Large intestine (tissue), 3 donors: Measurements from ENCODE around the gene PBX1. TPM values are rescaled to one million over a fixed set of nuclear protein-coding genes. Genes with fewer than 3 reads are reported as not detected.
A peak's percentile ranks its signal among the peaks of the same experiment; 100 is the strongest.

Experiments
- DNase-seq, 2 donors: peaks; one replicate each; pipeline versions ENCODE4 v3.0.0 to v3.0.0-alpha.2; 2013
- H3K27ac ChIP-seq: one replicate; pipeline ENCODE4 v1.5.1; 2013; ENCODE audit warnings: low read length
- H3K27me3 ChIP-seq: 2 replicates; pipeline ENCODE4 v1.6.1; 2013; ENCODE audit warnings: low read length; ENCODE audit not compliant: control insufficient read depth, insufficient read depth
- H3K36me3 ChIP-seq: 2 replicates; pipeline ENCODE4 v1.6.1; 2013; ENCODE audit warnings: low read length; ENCODE audit not compliant: control insufficient read depth, insufficient read depth
- H3K4me1 ChIP-seq: one replicate; pipeline ENCODE4 v1.6.1; 2013; ENCODE audit warnings: low read length; ENCODE audit not compliant: control insufficient read depth, insufficient read depth
- H3K4me3 ChIP-seq: one replicate; pipeline ENCODE4 v1.5.1; 2013; ENCODE audit warnings: low read length
- H3K9me3 ChIP-seq: one replicate; pipeline ENCODE4 v1.6.1; 2013; ENCODE audit warnings: mild to moderate bottlenecking, low read depth, low read length, moderate library complexity; ENCODE audit not compliant: control insufficient read depth
- WGBS: methylation state at CpG from one replicate; pipeline ENCODE4 v1.1.5; 2013; ENCODE audit warnings: low lambda C conversion rate; ENCODE audit not compliant: insufficient coverage; 5-methylcytosine and 5-hydroxymethylcytosine counted together
- polyA plus RNA-seq: library from polyadenylated mRNA; unstranded; fragments of 120-200 nt; gene quantifications from one replicate; pipeline ENCODE4 v1.2.1, GENCODE V29; 2013

PBX1 gene
- polyA plus RNA-seq, 1 donor = 60.8 TPM

GRCh38 chr1:164576291-164577271 is 17.6 kb downstream of the PBX1 start:
- peaks cover 8% of the 10 kb centered on the region for H3K4me1 ChIP-seq

GRCh38 chr1:164577291-164577690 is 18.3 kb downstream of the PBX1 start:
- peaks cover 8% of the 10 kb centered on the region for H3K4me1 ChIP-seq
- no peak overlapping the region for H3K4me3 ChIP-seq
- peak overlapping the region; percentile 60 for H3K27ac ChIP-seq
- DNase-seq = no peak
- no peaks in the 10 kb centered on the region for H3K27me3 ChIP-seq
- peaks cover 29% of the 10 kb centered on the region for H3K36me3 ChIP-seq
- WGBS = no CpG with 5 or more reads among the region's 3 CpGs
- peaks cover 3% of the 10 kb centered on the region for H3K9me3 ChIP-seq

More at GRCh38 chr1:164576291-164577271, 17.6 kb downstream of the PBX1 start:
- no peak overlapping the region for H3K4me3 ChIP-seq
- WGBS = 82% methylated on average over 3 of the region's 66 CpGs
- H3K27me3 ChIP-seq = no peaks in the 10 kb centered on the region
- peak in 1 of 2 donors; percentile 16 for DNase-seq
- peaks cover 3% of the 10 kb centered on the region for H3K9me3 ChIP-seq
- peaks cover 29% of the 10 kb centered on the region for H3K36me3 ChIP-seq
- H3K27ac ChIP-seq = peak overlapping the region; percentile 60

GRCh38 chr1:164578479-164579200 is 19.7 kb downstream of the PBX1 start:
- Histone ChIP-seq H3K27ac (no peak overlapping the region), H3K4me3 (no peak overlapping the region), H3K9me3 (peaks cover 3% of the 10 kb centered on the region), H3K27me3 (no peaks in the 10 kb centered on the region), H3K36me3 (peaks cover 31% of the 10 kb centered on the region), H3K4me1 (peaks cover 8% of the 10 kb centered on the region)
- no CpG with 5 or more reads among the region's 4 CpGs for WGBS
- DNase-seq = peak in 1 of 2 donors; percentile 59

GRCh38 chr1:164579381-164579780 is 20.4 kb downstream of the PBX1 start:
- peaks cover 8% of the 10 kb centered on the region for H3K4me1 ChIP-seq
- no peak overlapping the region for H3K27ac ChIP-seq
- DNase-seq = no peak
- no peak overlapping the region for H3K4me3 ChIP-seq
- H3K27me3 ChIP-seq = no peaks in the 10 kb centered on the region
- H3K9me3 ChIP-seq = peaks cover 3% of the 10 kb centered on the region
- WGBS = 100% methylated on average over 1 of the region's 4 CpGs
- H3K36me3 ChIP-seq = peaks cover 29% of the 10 kb centered on the region

- DNase-seq = no peak
- H3K27me3 ChIP-seq = no peaks in the 10 kb centered on the region
- no peak overlapping the region for H3K4me3 ChIP-seq
- peaks cover 36% of the 10 kb centered on the region for H3K36me3 ChIP-seq
- WGBS = 33% methylated on average over 1 of the region's 1 CpG
- no peaks in the 10 kb centered on the region for H3K9me3 ChIP-seq
- H3K4me1 ChIP-seq = peaks cover 8% of the 10 kb centered on the region
- H3K27ac ChIP-seq = no peak overlapping the region
Measured at GRCh38 chr1:164581762-164582161, 22.8 kb downstream of the PBX1 start.

- no peak for DNase-seq
- H3K36me3 ChIP-seq = peaks cover 34% of the 10 kb centered on the region
Measured at GRCh38 chr1:164583196-164583595, 24.2 kb downstream of the PBX1 start.

GRCh38 chr1:164583835-164584539 is 25.0 kb downstream of the PBX1 start:
- H3K27ac ChIP-seq = no peak overlapping the region
- WGBS = 100% methylated on average over 1 of the region's 5 CpGs
- no peaks in the 10 kb centered on the region for H3K9me3 ChIP-seq
- H3K36me3 ChIP-seq = peaks cover 34% of the 10 kb centered on the region
- H3K4me1 ChIP-seq = peaks cover 12% of the 10 kb centered on the region
- H3K27me3 ChIP-seq = no peaks in the 10 kb centered on the region
- no peak for DNase-seq
- no peak overlapping the region for H3K4me3 ChIP-seq

More at GRCh38 chr1:164583196-164583595, 24.2 kb downstream of the PBX1 start:
- no CpG with 5 or more reads among the region's 1 CpG for WGBS
- Histone ChIP-seq H3K4me3 (no peak overlapping the region), H3K4me1 (peaks cover 15% of the 10 kb centered on the region), H3K27me3 (no peaks in the 10 kb centered on the region), H3K27ac (no peak overlapping the region), H3K9me3 (no peaks in the 10 kb centered on the region)

GRCh38 chr1:164586591-164586990 is 27.6 kb downstream of the PBX1 start:
- peaks cover 28% of the 10 kb centered on the region for H3K36me3 ChIP-seq
- H3K4me1 ChIP-seq = peaks cover 27% of the 10 kb centered on the region
- no CpG with 5 or more reads among the region's 5 CpGs for WGBS
- H3K27me3 ChIP-seq = no peaks in the 10 kb centered on the region
- DNase-seq = no peak
- H3K4me3 ChIP-seq = no peak overlapping the region
- no peaks in the 10 kb centered on the region for H3K9me3 ChIP-seq
- no peak overlapping the region for H3K27ac ChIP-seq

- Histone ChIP-seq H3K4me1 (peaks cover 30% of the 10 kb centered on the region), H3K27ac (peak overlapping the region; percentile 36), H3K27me3 (no peaks in the 10 kb centered on the region), H3K36me3 (peaks cover 33% of the 10 kb centered on the region), H3K4me3 (no peak overlapping the region), H3K9me3 (no peaks in the 10 kb centered on the region)
- WGBS = 83% methylated on average over 1 of the region's 12 CpGs
- DNase-seq = peak in 1 of 2 donors; percentile 35
Measured at GRCh38 chr1:164587617-164588501, 28.9 kb downstream of the PBX1 start.
